Measurements from ENCODE around the gene EP400. TPM values are rescaled to one million over a fixed set of nuclear protein-coding genes. Genes with fewer than 3 reads are reported as not detected.

The EP400 gene
- total and polyA plus RNA-seq, 2 of the 8 experiments (the other 6 are each of a cell fraction or from before 2014, with no cell fraction given): 13.1 to 69.7 TPM

- Histone ChIP-seq H3K27ac (ENCODE audit: low read depth, low read length) (no peak overlapping the region), H3K4me3 (ENCODE audit: extremely low read depth in 1 of 4, insufficient read depth in 2 of 4, low read depth in 3 of 4, low read length in 4 of 4) (no peak overlapping the region), H3K79me1 (ENCODE audit: low read depth, low read length) (no peaks in the 10 kb centered on the region; the same call in 1 of the 2 replicates), H2AK5ac (ENCODE audit: low read depth, low read length) (no peak overlapping the region), H3K4me1 (replicated peaks in 1 of 4; ENCODE audit: control insufficient read depth in 3 of 4, insufficient read depth in 4 of 4, low read length in 3 of 4) (peaks cover 2 to 3% (median 3%) of the 10 kb centered on the region in 4 experiments; a peak in 6 of 7 replicates), H3K27me3 (replicated peaks in 1 of 4; ENCODE audit: control insufficient read depth in 3 of 4, extremely low read depth in 1 of 4, insufficient read depth in 3 of 4, low read length in 3 of 4) (no peaks in the 10 kb centered on the region), H4K91ac (replicated peaks; ENCODE audit: insufficient read length, low read length) (no peak overlapping the region), H3K56ac (replicated peaks; ENCODE audit: insufficient read length, low read depth, low read length) (no peak overlapping the region), H3K9me3 (ENCODE audit: insufficient read depth in 2 of 2, low read depth in 1 of 2, low read length in 1 of 2) (no peaks in the 10 kb centered on the region), H3K18ac (ENCODE audit: extremely low read depth, low read length) (no peak overlapping the region), H3K4ac (replicated peaks; ENCODE audit: insufficient read length, low read depth, low read length) (no peak overlapping the region), H2BK120ac (replicated peaks; ENCODE audit: low read depth, low read length) (no peak overlapping the region), H2AFZ (ENCODE audit: low read length) (no peak overlapping the region), H3K23ac (ENCODE audit: insufficient read length) (no peak overlapping the region), H2BK20ac (ENCODE audit: low read length) (no peak overlapping the region), H3K23me2 (ENCODE audit: low read depth, low read length) (peaks cover 4% of the 10 kb centered on the region; the same call in 1 of the 2 replicates), H3K9ac (replicated peaks in 1 of 4; ENCODE audit: extremely low read depth in 1 of 4, low read depth in 3 of 4, low read length in 3 of 4) (no peak overlapping the region), H2BK5ac (ENCODE audit: low read depth, low read length) (no peak overlapping the region), H3K14ac (ENCODE audit: insufficient read length) (no peak overlapping the region), H2BK15ac (ENCODE audit: low read length) (no peak overlapping the region), H2BK12ac (ENCODE audit: low read depth, low read length) (no peak overlapping the region), H4K5ac (ENCODE audit: insufficient read length, low read depth, low read length) (no peak overlapping the region), H3K79me2 (ENCODE audit: control insufficient read depth in 1 of 2, insufficient read depth in 2 of 2, low read length in 2 of 2) (no peaks in the 10 kb centered on the region), H4K20me1 (replicated peaks in 1 of 2; ENCODE audit: control insufficient read depth in 1 of 2, insufficient read depth in 2 of 2, low read length in 2 of 2) (peaks cover 0 to 2% of the 10 kb centered on the region in 2 experiments), H4K8ac (ENCODE audit: extremely low read depth, insufficient read depth, low read length) (no peak overlapping the region), H3K4me2 (ENCODE audit: insufficient read depth in 1 of 2, low read depth in 2 of 2, low read length in 2 of 2) (no peak overlapping the region), H3K36me3 (ENCODE audit: control insufficient read depth in 2 of 4, insufficient read depth in 4 of 4, low read length in 3 of 4) (peaks cover 23 to 34% (median 30%) of the 10 kb centered on the region in 4 experiments)
- DNase-seq (ENCODE audit: low read depth in 1 of 2, low spot score in 2 of 2) (no peak), FAIRE-seq (no peak)
- CTCF ChIA-PET (ENCODE audit: partially characterized antibody): no interaction called here
- POLR2A ChIA-PET (ENCODE audit: partially characterized antibody): interaction anchor here (0.8 to 1.5 kb wide), 2 partner anchors 8 to 28 kb away, joined by 3 read pairs; no protein-coding TSS in a partner anchor
- 94% methylated on average over 8 of the region's 8 CpGs; no CpG with 5 or more reads in 1 of the 2 experiments for WGBS, 2 experiments (ENCODE audit: extremely low coverage in 1 of 2, insufficient coverage in 1 of 2, insufficient read length in 1 of 2, insufficient replicate concordance in 2 of 2, low coverage in 1 of 2, low lambda C conversion rate in 2 of 2, missing lambda C conversion rate in 1 of 2)
- TF ChIP-seq SIX5 (IDR thresholded peaks at IDR 0.05; ENCODE audit: low read depth, low read length) (no peak), CEBPB (IDR thresholded peaks at IDR 0.05; ENCODE audit: low read depth, low read length) (no peak), CREB1 (IDR thresholded peaks at IDR 0.05) (no peak), NRF1 (IDR thresholded peaks at IDR 0.05; ENCODE audit: low read depth, low read length) (no peak), FOSL1 (IDR thresholded peaks at IDR 0.05; ENCODE audit: insufficient read depth, low read depth, low read length) (no peak), BRCA1 (IDR thresholded peaks at IDR 0.05; ENCODE audit: low read depth, low read length) (no peak), POLR2AphosphoS5 (IDR thresholded peaks at IDR 0.05; ENCODE audit: low read depth, low read length) (no peak), BCL11A (IDR thresholded peaks at IDR 0.05; ENCODE audit: low read depth in 2 of 2, low read length in 2 of 2) (no peak), EP300 (IDR thresholded peaks at IDR 0.05; ENCODE audit: borderline replicate concordance in 1 of 2, low read depth in 2 of 2, low read length in 2 of 2) (no peak), CHD2 (IDR thresholded peaks at IDR 0.05; ENCODE audit: low read length) (no peak), ATF2 (IDR thresholded peaks at IDR 0.05; ENCODE audit: low read length) (no peak), MAX (IDR thresholded peaks at IDR 0.05) (no peak), JUND (IDR thresholded peaks at IDR 0.05; ENCODE audit: low read length) (no peak)
These were observed 129.5 kb downstream of the EP400 start for GRCh38 chr12:132079200-132079599.

Data from H1 (cell line).